IPS DF 4.7 (cell line): Measurements from ENCODE around the gene OOSP4B.
"Not testable (repeated sequence)": the region's sequence is repeated elsewhere in the genome, so short reads cannot be mapped to it uniquely, and the experiment has no call there.

ENCODE experiments used
- DNase-seq: peaks from one replicate; pipeline ENCODE4 v3.0.0-alpha.2; 2013; ENCODE audit warnings: low spot score; ENCODE audit errors: extremely low read depth

Gene OOSP4B

GRCh38 chr11:60016881-60017280 is at the start of gene OOSP4B:
OOSP4B (plus strand) TSS chr11:60017181.
- DNase-seq = no peak

- no peak for DNase-seq
Observed at GRCh38 chr11:59967677-59968394, 49.1 kb upstream of the OOSP4B start.

- no peak for DNase-seq
Observed at GRCh38 chr11:59968395-59968783, 48.6 kb upstream of the OOSP4B start.

DNA sequence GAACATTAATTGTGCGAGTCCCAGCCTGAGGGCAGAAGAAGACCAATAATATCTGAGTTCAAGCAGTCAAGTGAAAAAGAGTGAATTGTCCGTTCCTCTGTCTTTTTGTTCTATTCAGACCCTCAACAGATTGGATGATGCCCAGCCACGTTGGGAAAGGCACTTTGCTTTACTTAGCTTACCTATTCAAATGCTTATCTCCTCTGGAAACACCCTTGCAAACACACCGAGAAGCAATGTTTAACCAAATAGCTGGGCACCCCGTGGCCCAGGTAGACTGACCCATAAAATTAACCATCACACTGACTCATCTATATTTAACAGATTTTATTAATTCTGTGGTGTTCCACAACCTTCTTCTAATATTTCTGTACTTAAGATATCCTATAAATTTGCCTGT is 43.9 kb upstream of the OOSP4B start:
- no peak for DNase-seq

GRCh38 chr11:59981106-59981770 is 35.7 kb upstream of the OOSP4B start:
- DNase-seq = no peak

GRCh38 chr11:59982037-59982436 is 34.9 kb upstream of the OOSP4B start:
- not testable (repeated sequence) for DNase-seq

- DNase-seq = no peak
Observed at GRCh38 chr11:59983212-59983611, 33.8 kb upstream of the OOSP4B start.

DNA sequence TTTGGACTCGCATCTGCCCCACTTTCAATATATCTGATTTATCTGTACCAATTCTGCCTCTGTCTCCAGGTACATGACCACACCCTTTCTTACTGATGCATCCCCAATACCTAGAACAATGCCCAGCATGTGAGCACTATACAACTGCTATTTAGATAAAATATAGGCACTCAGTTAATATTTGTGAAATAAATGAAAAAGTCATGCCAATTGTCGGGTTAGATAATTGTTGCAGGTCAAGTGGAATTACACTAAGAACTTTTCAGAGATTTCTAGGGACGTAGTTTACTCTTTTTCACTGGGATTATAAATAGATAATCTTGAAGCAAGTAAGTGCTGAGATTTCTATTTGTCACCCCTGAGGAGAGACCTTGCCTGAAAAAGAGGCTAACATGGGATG is 32.6 kb upstream of the OOSP4B start:
- DNase-seq = no peak

DNA sequence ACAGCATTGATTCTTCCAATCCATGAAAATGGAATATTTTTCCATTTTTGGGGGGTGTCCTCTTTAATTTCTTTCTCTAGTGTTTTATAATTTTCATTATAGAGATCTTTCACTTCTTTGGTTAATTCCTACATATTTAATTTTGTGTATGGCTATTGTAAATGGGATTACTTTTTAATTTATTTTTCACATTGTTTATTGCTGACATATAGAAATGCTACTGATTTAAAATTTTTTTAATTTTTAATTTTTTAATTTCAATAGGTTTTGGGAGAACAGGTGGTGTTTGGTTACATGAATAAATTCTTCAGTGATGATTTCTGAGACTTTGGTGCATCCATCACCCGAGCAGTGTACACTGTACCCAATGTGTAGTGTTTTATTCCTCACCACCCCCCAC is 26.6 kb upstream of the OOSP4B start:
- DNase-seq = no peak

GRCh38 chr11:59992425-59992824 is 24.6 kb upstream of the OOSP4B start:
- no peak for DNase-seq

- DNase-seq = no peak
Observed at GRCh38 chr11:59997800-59998199, 19.2 kb upstream of the OOSP4B start.

DNA sequence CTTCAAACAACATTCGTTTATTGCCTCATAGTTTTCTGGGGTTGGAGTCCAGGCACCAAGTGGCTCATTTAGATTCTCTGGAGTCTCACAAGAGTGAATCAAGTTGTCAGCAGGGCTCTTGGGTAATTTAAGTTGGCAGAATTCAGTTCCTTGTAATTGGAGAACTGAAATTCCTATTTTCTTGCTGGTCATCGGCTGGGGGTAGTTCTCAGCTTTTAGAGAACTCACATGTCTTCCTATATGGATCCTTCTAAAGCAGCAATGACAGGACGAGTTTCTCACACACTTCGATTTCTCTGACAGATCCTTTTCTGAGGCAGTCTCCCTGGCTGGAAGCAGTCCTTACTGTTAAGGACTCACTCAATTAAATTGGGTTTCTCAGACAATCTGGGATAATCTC is 17.3 kb upstream of the OOSP4B start:
- no peak for DNase-seq

- no peak for DNase-seq
Observed at GRCh38 chr11:60003729-60004128, 13.3 kb upstream of the OOSP4B start.

DNA sequence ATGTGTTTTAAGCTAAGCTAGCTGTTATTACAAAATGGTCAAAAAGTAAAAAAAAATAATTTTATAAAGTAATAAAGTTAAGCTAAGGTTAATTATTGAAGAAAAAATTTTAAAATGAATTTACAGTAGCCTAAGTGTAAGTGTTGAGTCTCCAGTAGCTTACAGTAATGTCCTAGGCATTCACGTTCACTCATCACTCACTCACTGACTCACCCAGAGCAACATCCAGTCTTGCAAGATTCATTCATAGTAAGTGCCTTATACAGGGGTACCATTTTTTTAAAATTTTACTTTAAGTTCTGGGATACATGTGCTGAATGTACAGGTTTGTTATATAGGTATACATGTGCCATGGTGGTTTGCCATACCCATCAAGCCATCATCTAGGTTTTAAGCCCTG is 11.6 kb upstream of the OOSP4B start:
- DNase-seq = no peak

DNA sequence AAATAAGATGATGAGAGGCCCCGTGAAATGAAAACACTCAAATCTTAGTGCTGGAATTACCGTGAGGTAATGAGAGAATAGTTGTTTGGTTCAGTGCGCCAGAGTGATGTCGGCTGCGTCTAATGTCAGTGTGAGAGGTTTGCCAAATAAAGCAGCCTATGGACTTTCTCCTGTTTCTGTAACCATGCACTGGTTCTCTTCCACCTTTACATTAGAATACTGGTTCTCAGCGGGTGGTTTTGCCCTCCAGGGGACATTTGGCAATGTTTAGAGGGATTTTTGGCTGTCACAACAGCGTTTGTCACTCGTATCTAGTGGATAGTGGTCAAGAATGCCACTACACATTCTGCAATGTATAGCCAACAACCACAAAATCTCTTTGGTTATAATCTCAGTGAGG is 1.1 kb downstream of the OOSP4B start:
- DNase-seq = no peak

DNA sequence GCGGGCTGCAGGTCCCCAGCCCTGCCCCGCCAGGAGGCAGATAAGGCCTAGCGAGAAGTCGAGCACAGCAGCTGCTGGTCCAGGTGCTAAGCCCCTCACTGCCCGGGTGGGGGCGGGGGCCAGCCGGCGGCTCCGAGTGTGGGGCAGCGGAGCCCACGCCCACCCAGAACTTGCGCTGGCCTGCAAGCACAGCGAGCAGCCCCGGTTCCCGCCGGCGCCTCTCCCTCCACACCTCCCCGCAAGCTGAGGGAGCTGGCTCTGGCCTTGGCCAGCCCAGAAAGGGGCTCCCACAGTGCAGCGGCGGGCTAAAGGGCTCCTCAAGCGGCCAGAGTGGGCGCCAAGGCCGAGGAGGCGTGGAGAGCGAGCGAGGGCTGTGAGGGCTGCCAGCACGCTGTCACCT is 3.4 kb downstream of the OOSP4B start:
- DNase-seq = not testable (repeated sequence)

- DNase-seq = no peak
Observed at GRCh38 chr11:60029015-60029632, 12.1 kb downstream of the OOSP4B start.

- DNase-seq = no peak
Observed at GRCh38 chr11:60040109-60040508, 23.1 kb downstream of the OOSP4B start, which contains the start of gene OOSP2. OOSP2 (plus strand) TSS chr11:60040409; CDS start chr11:60040460, 51 bp downstream.

- not testable (repeated sequence) for DNase-seq
Observed at GRCh38 chr11:60050422-60050821, 33.4 kb downstream of the OOSP4B start.

- DNase-seq = not testable (repeated sequence)
Observed at GRCh38 chr11:60050839-60051238, 33.9 kb downstream of the OOSP4B start.

- DNase-seq = no peak
Observed at GRCh38 chr11:60056349-60056969, 39.5 kb downstream of the OOSP4B start, which contains the start of gene MS4A3. MS4A3 (plus strand) TSS chr11:60056665; CDS start chr11:60061161, 4,496 bp downstream.

DNA sequence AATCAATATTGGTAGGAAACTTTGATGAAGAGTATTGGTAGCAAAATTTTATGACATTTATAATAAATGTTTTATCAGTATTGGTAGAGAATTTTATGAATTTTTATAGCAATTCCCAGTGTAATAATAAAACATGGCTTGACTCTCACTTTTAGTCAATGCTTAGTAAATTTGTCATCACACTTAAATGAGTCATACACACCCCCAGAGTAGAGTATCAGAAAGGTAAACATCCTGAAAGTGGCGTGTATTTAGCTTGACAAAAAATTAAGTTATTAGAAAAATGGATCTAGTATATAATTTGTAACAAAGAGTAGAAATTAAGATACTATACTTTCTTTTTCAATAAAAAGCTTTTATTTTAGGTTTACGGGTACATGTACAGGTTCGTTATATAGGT is 42.1 kb downstream of the OOSP4B start:
- DNase-seq = no peak
